Activated naive CD4-positive, alpha-beta T cell treated with Interleukin-2 at 50 U/mL for 16 hours (primary cell): ENCODE data around the gene WNK1.
"Not testable (repeated sequence)": the region's sequence is repeated elsewhere in the genome, so short reads cannot be mapped to it uniquely, and the experiment has no call there.

Experiments used
- DNase-seq: peaks from one replicate; pipeline ENCODE4 v3.0.0-alpha.2; 2020

WNK1 gene

DNA sequence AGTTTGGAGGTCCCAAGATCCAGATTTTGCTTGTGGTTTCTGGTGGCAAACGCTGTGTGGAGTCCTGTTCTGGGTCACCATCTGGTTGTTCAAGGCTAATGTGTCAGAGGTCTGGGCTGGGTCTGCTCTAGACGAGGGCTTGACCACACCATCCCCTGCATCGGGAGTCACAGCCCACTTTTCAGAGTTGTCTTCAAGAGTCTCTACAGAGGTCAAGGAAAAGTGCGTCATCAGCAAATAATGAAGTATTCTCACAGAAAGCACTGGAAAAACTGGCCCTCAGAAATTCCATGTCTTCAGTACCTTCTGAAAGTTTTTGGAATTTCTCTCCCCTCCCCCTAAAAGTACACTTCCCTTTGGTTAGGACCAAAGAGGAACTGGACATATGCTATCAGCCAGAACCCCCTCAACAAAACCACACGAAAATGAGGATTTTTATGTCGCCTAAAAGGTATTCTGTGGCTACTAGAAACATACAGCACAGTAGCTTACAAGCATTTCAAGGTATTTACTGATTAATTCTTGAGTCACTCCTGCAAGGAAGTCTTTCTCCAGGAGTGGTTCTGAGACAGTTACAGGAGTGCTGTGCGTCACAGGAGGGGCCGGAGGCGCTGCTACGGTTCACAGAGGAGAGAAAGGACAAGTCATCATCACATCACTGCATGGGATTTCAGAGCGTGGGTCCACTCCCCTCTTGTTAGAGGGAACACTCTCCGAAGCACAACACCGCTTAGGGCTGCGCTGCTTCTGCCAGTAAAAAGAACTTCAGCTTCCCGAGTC, 161.7 kb downstream of the WNK1 start:
- no peak for DNase-seq

DNA sequence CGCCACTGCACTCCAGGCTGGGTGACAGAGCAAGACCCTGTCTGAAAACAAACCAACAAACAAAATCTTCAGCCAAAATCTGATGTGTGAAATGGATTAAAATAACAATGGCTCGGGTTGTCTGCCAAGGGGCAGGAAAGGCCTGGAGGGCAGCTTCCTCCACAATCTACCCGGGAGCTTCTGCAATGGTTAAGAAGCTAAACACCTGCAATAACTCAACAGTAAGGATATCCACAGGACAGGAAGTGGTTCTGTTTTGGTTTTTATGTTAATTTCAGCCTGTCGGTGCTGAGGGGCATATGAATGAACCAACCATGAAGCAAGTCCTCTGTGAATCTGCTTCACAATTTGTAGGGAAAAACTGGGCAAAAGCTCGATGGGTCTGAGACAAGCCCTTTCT, 162.7 kb downstream of the WNK1 start:
- DNase-seq: no peak

DNA sequence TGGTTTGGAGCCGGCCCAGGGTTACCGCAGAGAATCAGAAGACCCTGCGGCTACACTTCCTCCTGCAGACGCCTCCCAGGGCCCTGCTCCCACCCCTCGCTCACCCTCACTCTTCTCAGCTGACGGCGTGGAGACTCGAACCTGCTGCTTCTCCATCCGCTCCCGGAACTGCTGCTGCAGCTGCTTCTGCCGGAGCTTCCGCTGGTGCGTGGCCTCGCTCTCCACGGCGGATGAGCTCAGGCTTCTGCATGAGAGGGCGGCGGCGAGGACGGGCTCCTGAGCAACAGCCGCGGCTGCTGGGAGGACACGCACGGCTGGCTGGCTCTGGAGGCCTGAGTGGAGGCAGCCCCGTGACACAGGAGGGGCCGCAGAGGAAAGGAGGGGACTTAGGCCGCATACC, 163.9 kb downstream of the WNK1 start:
- no peak for DNase-seq

DNA sequence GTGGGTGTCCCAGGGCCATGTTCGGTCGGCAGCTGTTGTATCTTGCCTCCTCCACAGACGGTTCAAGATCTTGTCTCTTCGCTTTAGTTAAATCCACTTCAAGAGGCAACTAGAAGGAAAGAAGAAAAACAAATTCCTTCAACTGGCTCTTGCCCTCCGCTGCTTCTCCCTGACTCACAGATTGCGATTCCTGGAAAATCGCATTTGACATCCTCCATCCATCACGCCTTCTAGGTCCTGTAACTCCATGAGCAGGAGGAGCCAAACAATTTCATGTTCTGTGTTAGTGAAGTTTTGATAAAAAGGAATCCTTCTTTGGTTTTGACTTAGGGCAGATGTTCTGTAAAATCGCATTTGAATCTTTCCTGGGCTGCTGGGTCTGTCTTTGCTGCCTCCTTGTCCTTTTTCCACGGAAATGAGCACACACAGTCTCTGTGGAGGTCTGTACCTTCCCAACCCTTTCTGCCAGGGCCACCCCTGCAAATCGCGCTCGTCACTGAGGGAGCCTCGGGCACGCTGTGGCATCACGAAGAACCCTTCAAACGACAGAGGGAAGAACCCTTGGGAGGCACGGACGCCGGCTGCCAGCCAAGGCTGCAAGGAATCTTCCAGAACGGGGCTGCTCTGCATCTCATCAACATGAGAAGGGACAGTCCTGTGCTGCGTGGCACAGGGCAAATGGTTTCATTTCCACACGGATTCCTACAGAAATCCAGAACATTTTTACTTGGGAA, 164.5 kb downstream of the WNK1 start:
- DNase-seq: no peak

DNA sequence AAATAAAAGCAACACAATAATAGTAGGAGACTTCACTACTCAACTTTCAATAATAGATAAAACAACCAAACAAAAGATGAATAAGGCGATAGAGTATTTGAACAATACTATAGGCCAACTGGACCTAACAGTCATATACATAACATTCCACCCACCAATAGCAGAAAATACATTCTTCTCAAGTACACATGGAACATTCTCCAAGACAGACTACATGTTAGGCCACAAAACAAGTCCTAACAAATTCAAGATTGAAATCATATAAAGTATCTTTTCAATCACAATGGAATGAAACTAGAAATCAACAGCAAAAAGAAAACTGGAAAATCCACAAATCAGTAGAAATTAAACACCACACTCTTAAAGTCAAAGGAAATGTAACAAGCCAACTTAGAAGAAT, 168.3 kb downstream of the WNK1 start:
- DNase-seq: no peak

DNA sequence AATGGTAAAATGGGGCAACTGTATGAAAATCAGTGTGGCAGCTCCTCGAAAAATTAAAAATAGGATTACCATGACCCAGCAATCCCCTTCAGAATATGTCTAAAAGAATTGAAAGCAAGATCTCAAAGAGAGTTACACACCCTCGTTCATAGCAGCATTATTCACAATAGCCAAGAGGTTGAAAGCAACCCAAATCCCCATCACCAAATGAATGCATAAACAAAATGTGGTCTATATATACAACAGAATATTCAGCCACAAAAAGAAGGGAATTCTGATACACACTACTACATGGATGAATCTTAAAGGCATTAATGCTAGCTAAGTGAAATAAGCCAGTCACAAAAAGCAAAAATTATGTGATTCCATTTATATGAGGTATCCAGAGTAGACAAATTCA, 169.9 kb downstream of the WNK1 start:
- no peak for DNase-seq

DNA sequence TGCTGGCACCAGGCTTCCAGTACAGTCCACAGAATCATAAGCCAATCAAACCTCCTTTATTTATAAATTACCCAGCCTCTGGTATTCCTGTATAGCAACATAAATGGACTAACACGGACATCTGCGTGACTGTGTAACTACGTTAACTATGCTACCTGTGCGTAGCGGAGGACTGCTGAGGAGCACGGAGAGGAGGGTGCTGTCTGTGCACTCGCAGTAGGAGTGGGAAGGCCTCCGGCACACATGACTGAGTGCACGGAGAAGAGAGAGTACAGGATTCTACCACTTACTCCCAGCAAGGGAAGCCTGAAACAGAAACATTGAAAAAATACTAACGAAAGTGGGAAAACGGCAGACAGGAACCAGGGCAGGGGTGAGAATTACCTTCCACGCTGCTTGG, 174.3 kb downstream of the WNK1 start:
- DNase-seq: no peak

DNA sequence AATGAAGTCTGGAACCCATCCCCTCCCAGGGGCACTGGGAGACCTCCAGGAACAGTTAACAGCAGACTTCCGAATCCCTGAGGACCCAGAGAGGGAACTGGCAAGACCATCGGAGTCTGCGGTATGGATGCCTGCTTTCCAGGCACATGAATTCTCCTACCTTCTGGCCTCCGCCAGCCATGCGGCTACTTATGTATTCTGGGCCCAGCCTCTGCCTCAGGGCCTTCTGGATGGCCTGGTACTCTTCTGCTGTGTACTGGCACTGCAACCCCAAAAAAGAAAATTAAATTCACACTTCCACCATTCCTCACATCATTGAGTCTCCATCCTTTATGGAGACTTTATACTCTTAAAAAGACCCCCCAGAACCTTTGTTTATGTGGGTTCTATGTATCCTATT, 178.7 kb downstream of the WNK1 start:
- DNase-seq: no peak

DNA sequence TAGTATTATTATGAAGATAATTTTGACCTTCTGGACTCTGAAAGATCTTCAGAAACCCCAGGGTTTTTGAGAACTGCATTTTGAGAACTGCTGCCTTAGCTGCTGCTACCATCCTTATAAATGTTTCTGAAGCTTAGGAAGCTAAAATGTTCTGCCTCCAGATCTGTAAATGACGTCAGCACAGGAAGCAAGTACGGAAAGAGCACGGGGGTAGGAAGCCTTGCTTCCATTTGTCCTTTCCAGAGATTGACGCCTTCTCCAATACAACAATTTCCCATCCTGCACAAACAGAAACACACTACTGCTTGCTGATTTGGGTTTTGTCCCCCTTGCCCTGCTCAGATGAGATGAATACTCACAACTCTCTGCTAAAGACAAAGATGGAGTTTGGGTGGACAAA, 179.2 kb downstream of the WNK1 start:
- DNase-seq: no peak

DNA sequence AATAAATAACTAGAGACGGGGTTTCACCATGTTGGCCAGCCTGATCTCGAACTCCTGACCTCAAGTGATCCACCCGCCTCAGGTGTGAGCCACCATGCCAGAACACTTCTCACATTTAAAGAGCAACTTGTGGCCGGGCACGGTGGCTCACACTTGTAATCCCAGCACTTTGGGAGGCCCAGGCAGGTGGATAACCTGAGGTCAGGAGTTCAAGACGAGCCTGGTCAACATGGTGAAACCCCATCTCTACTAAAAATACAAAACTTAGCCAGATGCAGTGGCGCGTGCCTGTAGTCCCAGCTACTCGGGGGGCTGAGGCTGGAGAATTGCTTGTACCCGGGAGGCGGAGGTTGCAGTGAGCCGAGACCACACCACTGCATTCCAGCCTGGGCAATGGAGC, 183.5 kb downstream of the WNK1 start:
- DNase-seq: not testable (repeated sequence)

DNA sequence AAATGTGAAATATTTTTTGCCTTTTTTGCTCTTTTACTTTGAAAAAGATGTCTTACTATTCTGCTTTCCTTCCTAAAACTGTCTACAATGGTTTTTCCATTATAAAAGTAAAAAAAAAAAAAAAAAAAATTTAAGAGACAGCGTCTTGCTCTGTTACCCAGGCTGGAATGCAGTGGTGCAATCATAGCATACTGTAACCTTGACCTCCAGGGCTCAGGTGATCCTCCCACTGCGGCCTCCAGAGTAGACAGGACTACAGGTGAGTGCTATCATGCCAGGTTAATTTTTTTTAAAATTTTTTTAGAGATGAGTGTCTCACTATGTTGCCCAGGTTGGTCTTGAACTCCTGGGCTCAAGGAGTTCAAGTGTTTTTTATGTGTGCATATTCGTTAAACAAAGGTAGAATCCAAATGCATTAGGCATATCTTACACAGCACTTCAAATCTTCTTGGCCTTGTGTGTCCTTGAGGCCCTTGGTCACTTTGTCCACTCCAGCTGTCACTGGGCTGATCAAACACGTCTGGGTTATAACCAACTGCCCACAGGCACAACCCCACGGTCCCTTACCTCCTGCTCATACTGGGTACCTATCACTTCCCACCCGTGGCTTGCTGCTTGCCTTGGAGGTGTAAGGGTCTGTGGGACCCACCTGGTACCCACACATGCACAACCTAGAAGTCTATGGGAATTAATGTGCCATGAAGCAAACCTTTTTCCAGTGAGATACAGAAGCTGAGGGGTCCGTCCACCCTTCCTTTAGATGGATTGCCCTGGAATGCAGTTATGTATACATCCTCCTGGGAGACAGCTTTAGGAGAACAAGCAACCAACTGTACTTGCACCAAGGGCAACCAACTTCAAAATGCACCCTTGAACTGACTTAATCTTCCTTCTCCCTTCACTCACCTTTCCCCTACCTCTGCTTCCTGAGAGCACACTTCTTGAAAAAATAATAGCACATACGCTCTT, 184.3 kb downstream of the WNK1 start:
- DNase-seq: no peak

DNA sequence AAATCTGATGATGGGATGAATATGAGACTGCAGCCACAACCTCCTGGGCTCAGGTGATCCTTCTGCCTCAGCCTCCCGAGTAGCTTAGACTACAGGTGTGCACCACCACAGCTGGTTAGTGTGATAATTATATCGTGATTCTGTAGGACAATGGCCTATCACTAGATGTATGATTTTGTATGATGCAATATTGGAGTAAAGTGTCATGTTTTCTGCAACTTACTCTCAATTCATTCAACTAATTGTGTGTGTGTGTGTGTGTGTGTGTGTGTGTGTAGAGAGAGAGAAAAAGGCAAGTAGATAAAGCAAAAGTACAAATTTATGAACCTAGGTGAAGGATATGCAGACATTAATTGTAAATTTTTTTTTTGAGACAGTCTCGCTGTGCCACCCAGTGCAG, 186.4 kb downstream of the WNK1 start:
- no peak for DNase-seq

DNA sequence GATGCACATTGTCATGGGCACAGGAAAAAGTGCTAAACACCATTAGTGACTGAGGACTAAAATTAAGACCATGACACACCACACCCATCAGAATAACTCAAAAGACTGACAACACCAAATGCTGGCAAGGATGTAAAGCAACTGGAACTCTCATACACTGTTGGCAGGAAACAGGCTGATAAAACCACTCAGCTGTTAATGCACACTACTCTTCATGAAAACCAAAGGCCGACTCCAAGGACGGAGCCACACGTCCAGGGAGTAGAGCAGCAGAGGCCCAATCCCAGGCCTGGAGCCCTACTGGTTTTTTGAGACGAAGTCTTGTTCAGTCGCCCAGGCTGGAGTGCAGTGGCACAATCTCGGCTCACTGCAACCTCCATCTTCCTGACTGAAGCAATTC, 190.7 kb downstream of the WNK1 start:
- no peak for DNase-seq

DNA sequence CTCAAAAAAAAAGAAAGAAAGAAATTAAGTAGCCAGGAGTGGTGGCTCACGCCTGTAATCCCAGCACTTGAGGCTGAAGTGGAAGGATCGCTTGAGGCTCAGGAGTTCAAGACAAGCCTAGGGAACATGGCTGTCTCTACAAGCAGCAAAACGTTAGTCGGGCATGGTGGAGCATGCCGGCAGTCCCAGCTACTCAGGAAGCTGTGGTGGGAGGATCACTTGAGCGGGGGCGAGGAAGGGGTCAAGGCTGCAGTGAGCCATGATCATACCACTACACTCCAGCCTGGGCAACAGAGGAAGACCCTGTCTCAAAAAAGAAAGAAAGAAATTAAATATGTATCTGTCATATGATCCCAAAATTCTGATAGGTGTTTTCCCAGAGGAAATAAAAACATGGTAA, 191.8 kb downstream of the WNK1 start:
- no peak for DNase-seq

DNA sequence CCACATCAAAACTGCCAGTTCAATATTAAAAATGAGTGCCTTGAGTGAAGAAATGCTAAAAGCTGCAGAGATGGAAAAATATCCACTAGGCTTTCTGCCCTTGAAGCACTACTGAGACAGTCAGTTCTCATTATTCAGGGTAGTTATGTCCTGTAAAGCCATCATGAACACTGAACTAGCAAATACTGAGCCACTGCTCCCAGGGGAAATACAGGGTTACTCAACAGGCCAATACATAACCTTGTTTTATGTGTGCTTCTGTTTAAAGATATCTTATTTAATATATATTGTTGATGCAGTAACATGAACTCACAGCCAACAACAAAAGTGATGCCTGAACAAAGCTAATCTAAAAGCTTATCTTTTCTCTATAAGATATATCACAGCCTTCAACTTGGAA, 193.8 kb downstream of the WNK1 start:
- DNase-seq: no peak

DNA sequence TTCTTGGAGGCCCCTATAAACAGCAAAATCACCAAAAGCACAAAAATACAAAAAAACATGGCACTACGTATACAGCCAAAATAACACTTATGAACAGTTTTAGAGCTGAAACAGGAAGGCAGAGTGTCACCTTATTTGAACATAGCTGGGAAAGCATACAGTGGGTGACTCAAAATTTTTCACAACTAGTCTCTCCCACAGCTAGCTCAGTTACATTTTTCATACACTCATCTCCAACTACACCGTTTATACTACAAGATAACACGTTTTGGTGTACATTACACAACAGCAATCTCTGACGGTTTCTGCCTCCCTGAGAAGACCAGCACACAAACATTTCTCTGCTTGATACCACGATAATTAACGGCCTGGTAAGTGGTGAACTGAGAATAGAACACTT, 194.3 kb downstream of the WNK1 start:
- no peak for DNase-seq

DNA sequence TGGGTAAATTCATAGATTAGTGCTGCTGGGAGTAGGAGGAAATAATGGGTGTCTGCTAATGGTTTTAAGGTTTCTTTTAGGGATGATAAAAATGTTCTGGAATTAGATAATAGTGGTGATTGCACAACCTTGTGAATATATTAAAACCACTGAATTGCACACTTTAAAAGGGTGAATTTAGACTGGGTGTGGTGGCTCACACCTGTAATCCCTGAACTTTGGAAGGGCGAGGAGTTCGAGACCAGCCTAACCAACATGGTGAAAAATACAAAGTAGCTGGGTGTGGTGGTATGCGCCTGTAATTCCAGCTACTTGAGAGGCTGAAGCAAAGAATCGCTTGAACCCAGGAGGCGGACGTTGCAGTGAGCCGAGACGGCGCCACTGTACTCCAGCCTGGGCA, 195.9 kb downstream of the WNK1 start:
- DNase-seq: no peak

DNA sequence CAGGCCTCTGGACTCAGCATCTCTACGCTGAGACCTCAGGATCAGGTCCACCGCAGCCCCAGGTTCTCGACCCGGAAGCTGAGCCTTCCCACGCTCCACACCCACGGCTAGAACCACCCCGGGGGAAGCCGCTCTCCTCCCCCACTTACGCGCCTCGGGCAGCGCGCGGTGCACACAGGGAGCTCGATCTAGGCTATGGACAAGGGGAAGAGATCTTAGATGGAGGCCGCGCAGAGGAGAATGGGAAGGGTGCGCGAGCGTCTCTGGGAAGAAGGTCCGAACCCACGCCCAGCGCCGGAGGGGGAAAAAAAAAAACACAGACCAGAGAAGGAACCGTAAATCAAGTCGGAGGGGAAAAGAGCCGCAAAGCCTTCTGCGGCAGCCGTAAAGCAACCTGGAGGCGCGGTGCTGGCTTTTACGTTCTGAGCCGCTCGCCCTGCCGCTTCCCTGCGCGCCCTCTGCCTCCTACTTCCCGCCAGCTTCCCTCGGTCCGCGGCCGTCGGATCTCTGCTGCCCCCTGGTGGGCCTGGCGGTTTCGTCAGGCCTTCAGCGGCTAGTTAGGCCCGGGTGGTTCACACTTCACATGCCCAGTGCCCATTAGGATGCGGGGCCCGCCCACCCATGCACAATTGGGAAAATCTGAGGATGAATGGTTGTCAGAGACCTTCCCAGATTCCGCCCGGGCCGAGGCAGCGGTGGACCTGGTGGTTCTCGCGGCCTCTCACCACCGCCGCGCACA, 197.2 kb downstream of the WNK1 start, which contains the start of gene RAD52:
RAD52 (minus strand) TSS at position 242 of the 739 bp plus-strand sequence. CDS start 16,636 bp downstream, outside the sequence.
- DNase-seq: peak; percentile 98

DNA sequence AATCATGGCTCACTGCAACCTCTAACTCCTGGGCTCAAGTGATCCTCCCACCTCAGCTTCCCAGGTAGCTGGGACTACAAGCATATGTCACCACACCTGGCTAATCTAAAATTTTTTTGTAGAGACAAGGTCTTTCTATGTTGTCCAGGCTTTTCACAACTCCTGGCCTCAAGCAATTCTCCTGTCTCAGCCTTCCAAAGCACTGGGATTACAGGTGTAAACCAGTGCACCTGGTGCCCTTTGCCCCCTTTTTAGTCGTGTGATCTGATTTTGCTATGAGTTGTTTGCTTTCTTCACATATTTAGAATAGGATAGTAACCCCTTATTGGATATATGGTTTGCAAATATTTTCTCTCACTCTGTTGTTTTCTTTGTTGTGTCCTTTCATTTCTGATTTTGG, 198.8 kb downstream of the WNK1 start:
- DNase-seq: no peak

DNA sequence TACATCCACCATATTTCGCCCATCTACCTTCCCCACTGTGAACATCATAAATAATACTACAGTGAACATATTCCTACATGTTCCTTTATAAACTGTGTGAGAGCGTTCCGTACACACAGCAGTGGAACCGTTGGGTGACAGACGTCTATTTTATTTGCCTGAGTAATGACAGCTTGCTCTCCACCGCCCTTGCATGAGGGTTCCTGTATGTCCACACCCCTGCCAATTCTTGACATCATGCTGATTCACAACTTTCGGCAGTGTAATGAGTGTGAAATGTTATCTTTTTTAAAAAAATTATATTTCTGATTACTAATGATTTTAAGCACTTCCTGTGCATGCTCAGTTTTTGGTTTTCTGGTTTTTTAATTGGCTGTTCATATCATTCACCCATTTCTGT, 201.4 kb downstream of the WNK1 start:
- DNase-seq: peak; percentile 17

DNA sequence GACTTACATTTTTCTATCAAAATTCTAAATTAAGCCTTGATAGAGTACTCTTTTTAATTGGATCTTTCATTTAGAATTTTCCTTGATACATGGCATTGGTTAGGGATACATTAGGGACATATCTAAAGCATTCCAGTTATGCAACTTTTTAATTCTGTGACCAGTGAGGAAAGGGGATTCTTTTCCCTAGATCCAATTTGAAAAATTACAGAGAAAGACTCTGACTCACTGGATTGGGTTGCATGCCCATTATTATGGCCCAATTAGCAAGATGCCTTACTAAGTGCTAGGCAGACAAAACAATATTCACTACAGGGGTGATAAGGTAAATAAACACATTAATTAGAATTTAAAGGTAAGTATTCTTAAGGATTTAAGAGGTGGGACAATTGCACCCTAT, 202.4 kb downstream of the WNK1 start:
- DNase-seq: no peak

DNA sequence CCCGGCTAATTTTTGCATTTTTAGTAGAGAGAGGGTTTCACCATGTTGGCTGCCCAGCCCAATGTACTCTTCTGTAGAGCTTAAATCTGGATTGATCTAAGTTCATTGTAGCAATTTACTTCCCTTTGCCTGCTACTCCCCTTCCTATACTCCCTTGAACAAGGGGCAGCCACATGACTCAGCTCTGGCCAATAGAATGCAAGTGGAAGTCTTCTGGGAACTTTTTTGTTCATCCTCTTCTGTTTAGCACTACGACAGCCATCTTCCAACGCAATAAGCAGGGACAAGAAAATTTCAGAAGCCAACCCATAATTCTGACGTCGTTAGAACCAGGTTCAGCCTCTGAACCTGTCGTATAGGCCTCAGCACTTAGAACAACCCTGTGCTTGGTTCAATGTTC, 203.6 kb downstream of the WNK1 start:
- DNase-seq: no peak
